Mesendoderm (in vitro differentiated cells): Measurements from ENCODE around the gene KLHL40.

Experiments
- DNase-seq: peaks from one replicate; pipeline ENCODE4 v3.0.0; 2013
- H2AK5ac ChIP-seq: 2 replicates; pipeline ENCODE4 v1.6.1; 2013; ENCODE audit warnings: low read length, inconsistent platforms
- H2BK120ac ChIP-seq: 2 replicates; pipeline ENCODE4 v1.6.1; 2013; ENCODE audit warnings: low read depth, mild to moderate bottlenecking, low read length, moderate library complexity, mixed read lengths
- H2BK15ac ChIP-seq: replicated peaks from 2 replicates; pipeline ENCODE4 v1.6.1; 2013; ENCODE audit warnings: low read depth, mild to moderate bottlenecking, moderate library complexity
- H2BK5ac ChIP-seq: 2 replicates; pipeline ENCODE4 v1.6.1; 2013; ENCODE audit warnings: low read length, inconsistent platforms
- H3K18ac ChIP-seq: 2 replicates; pipeline ENCODE4 v1.6.1; 2013; ENCODE audit warnings: mild to moderate bottlenecking, low read length, mixed read lengths
- H3K23ac ChIP-seq: one replicate; pipeline ENCODE4 v1.6.1; 2013; ENCODE audit warnings: low read length
- H3K27ac ChIP-seq: 2 replicates; pipeline ENCODE4 v1.5.1; 2013; ENCODE audit warnings: low read depth, mild to moderate bottlenecking, inconsistent platforms, low read length, moderate library complexity
- H3K27me3 ChIP-seq: 2 replicates; pipeline ENCODE4 v1.6.1; 2013; ENCODE audit warnings: low read length, control low read depth, mild to moderate bottlenecking, inconsistent platforms; ENCODE audit not compliant: insufficient read depth, poor library complexity
- H3K36me3 ChIP-seq: 2 replicates; pipeline ENCODE4 v1.6.1; 2013; ENCODE audit warnings: low read length, inconsistent platforms; ENCODE audit not compliant: control insufficient read depth, insufficient read depth
- H3K4ac ChIP-seq: one replicate; pipeline ENCODE4 v1.6.1; 2013; ENCODE audit warnings: low read depth, mild to moderate bottlenecking, low read length, moderate library complexity
- H3K4me1 ChIP-seq: 2 replicates; pipeline ENCODE4 v1.6.1; 2013; ENCODE audit warnings: low read depth, low read length, inconsistent platforms; ENCODE audit not compliant: control insufficient read depth
- H3K4me2 ChIP-seq: 2 replicates; pipeline ENCODE4 v1.6.1; 2013; ENCODE audit warnings: low read length
- H3K4me3 ChIP-seq: 2 replicates; pipeline ENCODE4 v1.5.1; 2013; ENCODE audit warnings: mild to moderate bottlenecking, low read length
- H3K56ac ChIP-seq: one replicate; pipeline ENCODE4 v1.6.1; 2013; ENCODE audit warnings: low read length
- H3K79me1 ChIP-seq: 2 replicates; pipeline ENCODE4 v1.6.1; 2013; ENCODE audit warnings: low read length, inconsistent platforms
- H3K79me2 ChIP-seq: 2 replicates; pipeline ENCODE4 v1.6.1; 2013; ENCODE audit warnings: mild to moderate bottlenecking, low read length; ENCODE audit not compliant: control insufficient read depth, insufficient read depth
- H3K9ac ChIP-seq: 2 replicates; pipeline ENCODE4 v1.6.1; 2013; ENCODE audit warnings: low read length, inconsistent platforms
- H4K5ac ChIP-seq: one replicate; pipeline ENCODE4 v1.6.1; 2013; ENCODE audit warnings: low read length
- H4K8ac ChIP-seq: one replicate; pipeline ENCODE4 v1.6.1; 2013; ENCODE audit warnings: low read depth, mild to moderate bottlenecking, control low read depth, low read length, moderate library complexity
- WGBS: extraction: QIAGEN DNeasy Blood & Tissue Kit; methylation state at CpG from one replicate; pipeline ENCODE4 v1.1.7; 2013; ENCODE audit warnings: low lambda C conversion rate, missing lambda C conversion rate; ENCODE audit not compliant: insufficient coverage; ENCODE audit errors: extremely low coverage; 5-methylcytosine and 5-hydroxymethylcytosine counted together

KLHL40 gene

GRCh38 chr3:42647821-42648459, 37.4 kb upstream of the KLHL40 start:
- Histone ChIP-seq H3K79me2 (no peaks in the 10 kb centered on the region), H3K18ac (no peak overlapping the region), H3K4me1 (peaks cover 13% of the 10 kb centered on the region), H3K56ac (no peak overlapping the region), H3K23ac (no peak overlapping the region), H2AK5ac (no peak overlapping the region), H2BK120ac (no peak overlapping the region), H3K9ac (no peak overlapping the region), H3K4me3 (no peak overlapping the region), H3K4me2 (no peak overlapping the region), H3K4ac (no peak overlapping the region), H4K5ac (no peak overlapping the region), H3K27me3 (no peaks in the 10 kb centered on the region), H2BK5ac (no peak overlapping the region), H3K27ac (no peak overlapping the region), H2BK15ac (no peak overlapping the region), H4K8ac (no peak overlapping the region), H3K36me3 (peaks cover 13% of the 10 kb centered on the region), H3K79me1 (peaks cover 4% of the 10 kb centered on the region)
- WGBS = no CpG with 5 or more reads among the region's 5 CpGs
- DNase-seq = peak; percentile 84

GRCh38 chr3:42649006-42649405, 36.3 kb upstream of the KLHL40 start:
- H3K27me3 ChIP-seq = no peaks in the 10 kb centered on the region
- peaks cover 6% of the 10 kb centered on the region for H3K79me1 ChIP-seq
- no peak overlapping the region for H3K4ac ChIP-seq
- H3K18ac ChIP-seq = no peak overlapping the region
- no peak overlapping the region for H2BK120ac ChIP-seq
- peaks cover 11% of the 10 kb centered on the region for H3K36me3 ChIP-seq
- no peak for DNase-seq
- no peak overlapping the region for H2AK5ac ChIP-seq
- peaks cover 18% of the 10 kb centered on the region for H3K4me1 ChIP-seq
- no peak overlapping the region for H3K56ac ChIP-seq
- no peak overlapping the region for H4K5ac ChIP-seq
- no peak overlapping the region for H2BK5ac ChIP-seq
- WGBS = no CpG with 5 or more reads among the region's 2 CpGs
- no peak overlapping the region for H3K4me2 ChIP-seq
- H3K9ac ChIP-seq = no peak overlapping the region
- no peak overlapping the region for H3K27ac ChIP-seq
- no peak overlapping the region for H4K8ac ChIP-seq
- no peak overlapping the region for H2BK15ac ChIP-seq
- H3K23ac ChIP-seq = no peak overlapping the region
- H3K4me3 ChIP-seq = no peak overlapping the region
- H3K79me2 ChIP-seq = no peaks in the 10 kb centered on the region

GRCh38 chr3:42649783-42650182, 35.6 kb upstream of the KLHL40 start:
- no peak overlapping the region for H4K8ac ChIP-seq
- no peak overlapping the region for H3K4me3 ChIP-seq
- peaks cover 6% of the 10 kb centered on the region for H3K36me3 ChIP-seq
- no peak overlapping the region for H2AK5ac ChIP-seq
- H3K23ac ChIP-seq = no peak overlapping the region
- H3K27ac ChIP-seq = no peak overlapping the region
- no CpG with 5 or more reads among the region's 4 CpGs for WGBS
- no peak overlapping the region for H3K9ac ChIP-seq
- H3K56ac ChIP-seq = no peak overlapping the region
- no peak overlapping the region for H2BK15ac ChIP-seq
- no peak overlapping the region for H3K4ac ChIP-seq
- peaks cover 18% of the 10 kb centered on the region for H3K4me1 ChIP-seq
- no peaks in the 10 kb centered on the region for H3K79me2 ChIP-seq
- H2BK5ac ChIP-seq = no peak overlapping the region
- no peak overlapping the region for H3K18ac ChIP-seq
- no peak overlapping the region for H2BK120ac ChIP-seq
- H3K79me1 ChIP-seq = peaks cover 2% of the 10 kb centered on the region
- no peak overlapping the region for H4K5ac ChIP-seq
- no peak for DNase-seq
- H3K27me3 ChIP-seq = no peaks in the 10 kb centered on the region
- H3K4me2 ChIP-seq = no peak overlapping the region

- H3K27me3 ChIP-seq = no peaks in the 10 kb centered on the region
- H3K4me2 ChIP-seq = no peak overlapping the region
- H3K79me2 ChIP-seq = no peaks in the 10 kb centered on the region
- no peak overlapping the region for H3K4me3 ChIP-seq
- no peak overlapping the region for H2BK15ac ChIP-seq
- no peak overlapping the region for H2AK5ac ChIP-seq
- H4K5ac ChIP-seq = no peak overlapping the region
- H2BK5ac ChIP-seq = no peak overlapping the region
- peak overlapping the region; percentile 29 for H3K27ac ChIP-seq
- peaks cover 2% of the 10 kb centered on the region for H3K79me1 ChIP-seq
- no peak overlapping the region for H3K9ac ChIP-seq
- H3K18ac ChIP-seq = no peak overlapping the region
- no peak overlapping the region for H2BK120ac ChIP-seq
- H3K4ac ChIP-seq = no peak overlapping the region
- H3K23ac ChIP-seq = no peak overlapping the region
- WGBS = no CpG with 5 or more reads among the region's 9 CpGs
- H4K8ac ChIP-seq = no peak overlapping the region
- peaks cover 18% of the 10 kb centered on the region for H3K4me1 ChIP-seq
- H3K36me3 ChIP-seq = peaks cover 5% of the 10 kb centered on the region
- H3K56ac ChIP-seq = peak overlapping the region; percentile 92
- DNase-seq = peak; percentile 85
Observed at GRCh38 chr3:42651248-42652091, 33.9 kb upstream of the KLHL40 start.

GRCh38 chr3:42652251-42652610, 33.1 kb upstream of the KLHL40 start:
- H2AK5ac ChIP-seq = no peak overlapping the region
- H2BK15ac ChIP-seq = no peak overlapping the region
- H4K5ac ChIP-seq = no peak overlapping the region
- H3K4ac ChIP-seq = no peak overlapping the region
- no peak overlapping the region for H2BK120ac ChIP-seq
- no peaks in the 10 kb centered on the region for H3K79me2 ChIP-seq
- H3K4me2 ChIP-seq = no peak overlapping the region
- no peak overlapping the region for H3K9ac ChIP-seq
- peaks cover 2% of the 10 kb centered on the region for H3K79me1 ChIP-seq
- peak overlapping the region; percentile 92 for H3K56ac ChIP-seq
- H3K27ac ChIP-seq = peak overlapping the region; percentile 29
- DNase-seq = no peak
- H3K23ac ChIP-seq = peak overlapping the region; percentile 61
- H3K18ac ChIP-seq = no peak overlapping the region
- no peak overlapping the region for H3K4me3 ChIP-seq
- no peaks in the 10 kb centered on the region for H3K27me3 ChIP-seq
- H4K8ac ChIP-seq = no peak overlapping the region
- H2BK5ac ChIP-seq = no peak overlapping the region
- peaks cover under 1% of the 10 kb centered on the region for H3K36me3 ChIP-seq
- no CpG with 5 or more reads among the region's 1 CpG for WGBS
- H3K4me1 ChIP-seq = peaks cover 18% of the 10 kb centered on the region
